ENCODE results near the gene FRMPD4.

The FRMPD4 gene

GRCh38 chrX:12548341-12548740 lies 410.1 kb downstream of the FRMPD4 start:
- no peaks in the 10 kb centered on the region for H3K4me1 ChIP-seq (ENCODE audit: insufficient read depth, low read length, poor library complexity, severe bottlenecking)
- no peaks in the 10 kb centered on the region for H3K36me3 ChIP-seq (ENCODE audit: insufficient read depth, low read length)
- TF ChIP-seq CTCF (conservative IDR thresholded peaks at IDR 0.05; ENCODE audit: low read length), result no peak
- no peak for TF ChIP-seq EZH2phosphoT487 (IDR thresholded peaks at IDR 0.05; ENCODE audit: borderline replicate concordance)
- H3F3A ChIP-seq (ENCODE audit: low read depth), result no peaks in the 10 kb centered on the region
- no peaks in the 10 kb centered on the region for H3K9me3 ChIP-seq (ENCODE audit: insufficient read depth, low read depth, low read length)
- H3K4me3 ChIP-seq (ENCODE audit: low read length, poor library complexity, severe bottlenecking), result no peak overlapping the region
- H3K27me3 ChIP-seq (ENCODE audit: insufficient read depth, low read length, poor library complexity, severe bottlenecking), result no peaks in the 10 kb centered on the region
- no peak overlapping the region for H3K4me2 ChIP-seq (ENCODE audit: low read depth, low read length, poor library complexity, severe bottlenecking)
- no peak overlapping the region for H2AFZ ChIP-seq (ENCODE audit: low read length)
- H3K9me2 ChIP-seq (replicated peaks; ENCODE audit: low read depth, low read length), result no peaks in the 10 kb centered on the region
- no peaks in the 10 kb centered on the region for H4K20me1 ChIP-seq (ENCODE audit: insufficient read depth, low read length, poor library complexity, severe bottlenecking)
- no peak overlapping the region for H3K9ac ChIP-seq (ENCODE audit: low read depth, low read length, poor library complexity, severe bottlenecking)
- H3K79me2 ChIP-seq (ENCODE audit: insufficient read depth, low read length), result no peaks in the 10 kb centered on the region

GRCh38 chrX:12548746-12549145 lies 410.5 kb downstream of the FRMPD4 start:
- Histone ChIP-seq H3K36me3 (ENCODE audit: insufficient read depth, low read length) (no peaks in the 10 kb centered on the region), H2AFZ (ENCODE audit: low read length) (no peak overlapping the region), H3K4me1 (ENCODE audit: insufficient read depth, low read length, poor library complexity, severe bottlenecking) (no peaks in the 10 kb centered on the region), H4K20me1 (ENCODE audit: insufficient read depth, low read length, poor library complexity, severe bottlenecking) (no peaks in the 10 kb centered on the region), H3K9me3 (ENCODE audit: insufficient read depth, low read depth, low read length) (no peaks in the 10 kb centered on the region), H3K79me2 (ENCODE audit: insufficient read depth, low read length) (no peaks in the 10 kb centered on the region), H3F3A (ENCODE audit: low read depth) (no peaks in the 10 kb centered on the region), H3K4me2 (ENCODE audit: low read depth, low read length, poor library complexity, severe bottlenecking) (no peak overlapping the region), H3K9ac (ENCODE audit: low read depth, low read length, poor library complexity, severe bottlenecking) (no peak overlapping the region), H3K9me2 (replicated peaks; ENCODE audit: low read depth, low read length) (no peaks in the 10 kb centered on the region), H3K27me3 (ENCODE audit: insufficient read depth, low read length, poor library complexity, severe bottlenecking) (no peaks in the 10 kb centered on the region), H3K4me3 (ENCODE audit: low read length, poor library complexity, severe bottlenecking) (no peak overlapping the region)
- TF ChIP-seq CTCF (conservative IDR thresholded peaks at IDR 0.05; ENCODE audit: low read length) (no peak), EZH2phosphoT487 (IDR thresholded peaks at IDR 0.05; ENCODE audit: borderline replicate concordance) (no peak)

GRCh38 chrX:12554206-12554605 lies 415.9 kb downstream of the FRMPD4 start:
- TF ChIP-seq CTCF (conservative IDR thresholded peaks at IDR 0.05; ENCODE audit: low read length) (no peak), EZH2phosphoT487 (IDR thresholded peaks at IDR 0.05; ENCODE audit: borderline replicate concordance) (no peak)
- Histone ChIP-seq H4K20me1 (ENCODE audit: insufficient read depth, low read length, poor library complexity, severe bottlenecking) (no peaks in the 10 kb centered on the region), H3K4me2 (ENCODE audit: low read depth, low read length, poor library complexity, severe bottlenecking) (no peak overlapping the region), H3K9ac (ENCODE audit: low read depth, low read length, poor library complexity, severe bottlenecking) (no peak overlapping the region), H2AFZ (ENCODE audit: low read length) (no peak overlapping the region), H3K4me1 (ENCODE audit: insufficient read depth, low read length, poor library complexity, severe bottlenecking) (no peaks in the 10 kb centered on the region), H3K27me3 (ENCODE audit: insufficient read depth, low read length, poor library complexity, severe bottlenecking) (no peaks in the 10 kb centered on the region), H3K4me3 (ENCODE audit: low read length, poor library complexity, severe bottlenecking) (no peak overlapping the region), H3K36me3 (ENCODE audit: insufficient read depth, low read length) (no peaks in the 10 kb centered on the region), H3K79me2 (ENCODE audit: insufficient read depth, low read length) (no peaks in the 10 kb centered on the region), H3K9me3 (ENCODE audit: insufficient read depth, low read depth, low read length) (no peaks in the 10 kb centered on the region), H3F3A (ENCODE audit: low read depth) (no peaks in the 10 kb centered on the region), H3K9me2 (replicated peaks; ENCODE audit: low read depth, low read length) (no peaks in the 10 kb centered on the region)
